Activated naive CD8-positive, alpha-beta T cell (primary cell): ENCODE measurements around the gene TRIP12.
"Not testable (repeated sequence)": the region's sequence is repeated elsewhere in the genome, so short reads cannot be mapped to it uniquely, and the experiment has no call there.

Source experiments
- H3K27ac Mint-ChIP-seq: one replicate; pipeline ENCODE4 v1.8.0; 2021; ENCODE audit warnings: mixed read lengths
- H3K27me3 Mint-ChIP-seq: one replicate; pipeline ENCODE4 v1.8.0; 2021; ENCODE audit warnings: mixed read lengths
- H3K36me3 Mint-ChIP-seq: one replicate; pipeline ENCODE4 v1.8.0; 2021; ENCODE audit warnings: mixed read lengths
- H3K4me1 Mint-ChIP-seq: one replicate; pipeline ENCODE4 v1.8.0; 2021; ENCODE audit warnings: low read depth, mixed read lengths
- H3K4me3 Mint-ChIP-seq: one replicate; pipeline ENCODE4 v1.8.0; 2021; ENCODE audit warnings: mild to moderate bottlenecking, mixed read lengths
- H3K9me3 Mint-ChIP-seq: one replicate; pipeline ENCODE4 v1.8.0; 2021; ENCODE audit warnings: low read depth, mixed read lengths

Gene TRIP12

GRCh38 chr2:229921892-229922448 is at the start of gene TRIP12:
TSS of gene TRIP12 (minus strand) at chr2:229922009. CDS start at chr2:229880079, 41,930 bp downstream.
- Mint-ChIP-seq H3K9me3 (no peaks in the 10 kb centered on the region), H3K27me3 (no peaks in the 10 kb centered on the region), H3K27ac (peak within 1 kb of the TSS; percentile 98), H3K4me3 (peak within 1 kb of the TSS; percentile 97), H3K4me1 (peaks cover 42% of the 10 kb centered on the region), H3K36me3 (peaks cover 3% of the 10 kb centered on the region)

- H3K4me1 Mint-ChIP-seq = no peaks in the 10 kb centered on the region
- no peak overlapping the region for H3K27ac Mint-ChIP-seq
- no peaks in the 10 kb centered on the region for H3K27me3 Mint-ChIP-seq
- H3K36me3 Mint-ChIP-seq = no peaks in the 10 kb centered on the region
- H3K9me3 Mint-ChIP-seq = no peaks in the 10 kb centered on the region
- H3K4me3 Mint-ChIP-seq = no peak overlapping the region
Measured at GRCh38 chr2:229971298-229971790, 49.5 kb upstream of the TRIP12 start.

GRCh38 chr2:229970406-229970805 is 48.6 kb upstream of the TRIP12 start:
- Mint-ChIP-seq H3K36me3 (no peaks in the 10 kb centered on the region), H3K4me3 (no peak overlapping the region), H3K27me3 (no peaks in the 10 kb centered on the region), H3K4me1 (no peaks in the 10 kb centered on the region), H3K9me3 (no peaks in the 10 kb centered on the region), H3K27ac (no peak overlapping the region)

GRCh38 chr2:229969921-229970320 is 48.1 kb upstream of the TRIP12 start:
- no peaks in the 10 kb centered on the region for H3K36me3 Mint-ChIP-seq
- no peaks in the 10 kb centered on the region for H3K27me3 Mint-ChIP-seq
- H3K9me3 Mint-ChIP-seq = no peaks in the 10 kb centered on the region
- no peaks in the 10 kb centered on the region for H3K4me1 Mint-ChIP-seq
- no peak overlapping the region for H3K27ac Mint-ChIP-seq
- no peak overlapping the region for H3K4me3 Mint-ChIP-seq

- not testable (repeated sequence) for H3K9me3 Mint-ChIP-seq, H3K36me3 Mint-ChIP-seq, H3K4me1 Mint-ChIP-seq, H3K27me3 Mint-ChIP-seq, H3K27ac Mint-ChIP-seq, H3K4me3 Mint-ChIP-seq
Measured at GRCh38 chr2:229963596-229963995, 41.8 kb upstream of the TRIP12 start.

GRCh38 chr2:229956491-229956890 is 34.7 kb upstream of the TRIP12 start:
- no peak overlapping the region for H3K4me3 Mint-ChIP-seq
- peaks cover 2% of the 10 kb centered on the region for H3K36me3 Mint-ChIP-seq
- H3K9me3 Mint-ChIP-seq = no peaks in the 10 kb centered on the region
- no peaks in the 10 kb centered on the region for H3K4me1 Mint-ChIP-seq
- H3K27me3 Mint-ChIP-seq = no peaks in the 10 kb centered on the region
- no peak overlapping the region for H3K27ac Mint-ChIP-seq

- H3K9me3 Mint-ChIP-seq = no peaks in the 10 kb centered on the region
- no peak overlapping the region for H3K4me3 Mint-ChIP-seq
- H3K27me3 Mint-ChIP-seq = no peaks in the 10 kb centered on the region
- H3K27ac Mint-ChIP-seq = no peak overlapping the region
- no peaks in the 10 kb centered on the region for H3K4me1 Mint-ChIP-seq
- H3K36me3 Mint-ChIP-seq = peaks cover 2% of the 10 kb centered on the region
Measured at GRCh38 chr2:229955663-229956062, 33.9 kb upstream of the TRIP12 start.

- H3K9me3 Mint-ChIP-seq = no peaks in the 10 kb centered on the region
- H3K4me1 Mint-ChIP-seq = peaks cover 2% of the 10 kb centered on the region
- H3K27me3 Mint-ChIP-seq = no peaks in the 10 kb centered on the region
- H3K27ac Mint-ChIP-seq = no peak overlapping the region
- H3K36me3 Mint-ChIP-seq = peaks cover 2% of the 10 kb centered on the region
- H3K4me3 Mint-ChIP-seq = no peak overlapping the region
Measured at GRCh38 chr2:229952256-229952835, 30.5 kb upstream of the TRIP12 start.

- H3K4me3 Mint-ChIP-seq = no peak overlapping the region
- H3K4me1 Mint-ChIP-seq = peaks cover 2% of the 10 kb centered on the region
- H3K9me3 Mint-ChIP-seq = no peaks in the 10 kb centered on the region
- no peak overlapping the region for H3K27ac Mint-ChIP-seq
- H3K27me3 Mint-ChIP-seq = no peaks in the 10 kb centered on the region
- H3K36me3 Mint-ChIP-seq = no peaks in the 10 kb centered on the region
Measured at GRCh38 chr2:229947544-229947943, 25.7 kb upstream of the TRIP12 start.

- Mint-ChIP-seq H3K27ac (no peak overlapping the region), H3K27me3 (no peaks in the 10 kb centered on the region), H3K4me1 (peaks cover 2% of the 10 kb centered on the region), H3K4me3 (no peak overlapping the region), H3K36me3 (no peaks in the 10 kb centered on the region), H3K9me3 (no peaks in the 10 kb centered on the region)
Measured at GRCh38 chr2:229945975-229946374, 24.2 kb upstream of the TRIP12 start.

GRCh38 chr2:229943770-229944449 is 22.1 kb upstream of the TRIP12 start:
- Mint-ChIP-seq H3K27ac (no peak overlapping the region), H3K27me3 (no peaks in the 10 kb centered on the region), H3K4me1 (peaks cover 2% of the 10 kb centered on the region), H3K36me3 (no peaks in the 10 kb centered on the region), H3K4me3 (no peak overlapping the region), H3K9me3 (no peaks in the 10 kb centered on the region)

- no peak overlapping the region for H3K4me3 Mint-ChIP-seq
- no peaks in the 10 kb centered on the region for H3K36me3 Mint-ChIP-seq
- no peak overlapping the region for H3K27ac Mint-ChIP-seq
- peaks cover 2% of the 10 kb centered on the region for H3K4me1 Mint-ChIP-seq
- no peaks in the 10 kb centered on the region for H3K9me3 Mint-ChIP-seq
- no peaks in the 10 kb centered on the region for H3K27me3 Mint-ChIP-seq
Measured at GRCh38 chr2:229943171-229943570, 21.4 kb upstream of the TRIP12 start.

GRCh38 chr2:229942671-229943070 is 20.9 kb upstream of the TRIP12 start:
- Mint-ChIP-seq H3K9me3 (no peaks in the 10 kb centered on the region), H3K36me3 (no peaks in the 10 kb centered on the region), H3K27me3 (no peaks in the 10 kb centered on the region), H3K4me3 (no peak overlapping the region), H3K27ac (no peak overlapping the region), H3K4me1 (peaks cover 2% of the 10 kb centered on the region)

GRCh38 chr2:229937537-229937936 is 15.7 kb upstream of the TRIP12 start:
- H3K4me1 Mint-ChIP-seq = no peaks in the 10 kb centered on the region
- no peaks in the 10 kb centered on the region for H3K27me3 Mint-ChIP-seq
- peaks cover 7% of the 10 kb centered on the region for H3K36me3 Mint-ChIP-seq
- no peaks in the 10 kb centered on the region for H3K9me3 Mint-ChIP-seq
- H3K4me3 Mint-ChIP-seq = no peak overlapping the region
- no peak overlapping the region for H3K27ac Mint-ChIP-seq

- H3K27ac Mint-ChIP-seq = no peak overlapping the region
- peaks cover 6% of the 10 kb centered on the region for H3K36me3 Mint-ChIP-seq
- peaks cover 15% of the 10 kb centered on the region for H3K4me1 Mint-ChIP-seq
- no peaks in the 10 kb centered on the region for H3K9me3 Mint-ChIP-seq
- H3K4me3 Mint-ChIP-seq = no peak overlapping the region
- no peaks in the 10 kb centered on the region for H3K27me3 Mint-ChIP-seq
Measured at GRCh38 chr2:229931241-229931640, 9.4 kb upstream of the TRIP12 start.
